WTC11 (cell line): ENCODE results near the gene AP4S1.

Experiments used
- CTCF ChIP-seq: fragments of 200-600 bp; IDR thresholded peaks from 2 replicates; pipeline ENCODE4 v1.8.0; 2022; ENCODE audit warnings: antibody characterized with exemption
- ELF4 ChIP-seq: sonication (generic); formaldehyde crosslinking; IDR thresholded peaks from 2 replicates; pipeline ENCODE4 v1.8.1; 2022; ENCODE audit warnings: low read depth, mild to moderate bottlenecking, moderate library complexity, missing genetic modification reagents
- MAX ChIP-seq: sonication (generic); formaldehyde crosslinking; IDR thresholded peaks from 2 replicates; pipeline ENCODE4 v1.8.0; 2022; ENCODE audit warnings: mild to moderate bottlenecking, missing genetic modification reagents
- ZBTB43 ChIP-seq: sonication (generic); formaldehyde crosslinking; IDR thresholded peaks from 2 replicates; pipeline ENCODE4 v1.8.1; 2023; ENCODE audit warnings: mild to moderate bottlenecking, missing genetic modification reagents
- ZNF512 ChIP-seq: sonication (generic); formaldehyde crosslinking; IDR thresholded peaks from 2 replicates; pipeline ENCODE4 v1.8.1; 2022; ENCODE audit warnings: missing genetic modification reagents, borderline replicate concordance
- ZSCAN18 ChIP-seq: fragments of 250-450 bp; sonication (Bioruptor Pico); IDR thresholded peaks from 2 replicates; pipeline ENCODE4 v2.1.2; 2022; ENCODE audit warnings: mild to moderate bottlenecking, moderate library complexity

GRCh38 chr14:31090883-31091764, 65.7 kb downstream of the AP4S1 start:
- TF ChIP-seq CTCF: no peak
- TF ChIP-seq ZNF512 (CRISPR knock-in tag): no peak
- TF ChIP-seq ZSCAN18 (CRISPR knock-in tag): no peak
- TF ChIP-seq ELF4 (CRISPR knock-in tag): no peak
- no peak for TF ChIP-seq MAX (CRISPR knock-in tag)
- no peak for TF ChIP-seq ZBTB43
